IMR-90 (cell line): ENCODE results near the gene ANO8. TPM values are rescaled to one million over a fixed set of nuclear protein-coding genes. Genes with fewer than 3 reads are reported as not detected.
A peak's percentile ranks its signal among the peaks of the same experiment; 100 is the strongest.

Source experiments
- ATAC-seq: fragments of 200-7000 bp; cut with Tn5 transposase; 2 replicates; pipeline ENCODE4 v1.9.1; 2020; ENCODE audit warnings: low read depth, mild to moderate bottlenecking, moderate library complexity
- BruUV-seq: library from RNA; stranded (reverse); fragments of 400-500 nt; replicated peaks from 2 replicates; lab custom pipeline; 2021; lab: Mats Ljungman, UMichigan
- CTCF ChIA-PET: fragments of 300-600 bp; formaldehyde crosslinking; extraction: SDS; loops from one replicate; lab custom pipeline; 2021; ENCODE audit warnings: antibody characterized with exemption; lab: Yijun Ruan, JAX
- POLR2A ChIA-PET: fragments of 300-600 bp; sonication (Branson Sonifier 250); formaldehyde crosslinking; loops from one replicate; lab custom pipeline; 2022; ENCODE audit warnings: antibody characterized with exemption; ENCODE audit not compliant: unreplicated experiment; lab: Charles Lee
- DNase-seq: peaks from one replicate; pipeline ENCODE4 v3.0.0; 2013
- H2AFZ ChIP-seq: replicated peaks from 2 replicates; pipeline ENCODE3; 2013; ENCODE audit warnings: low read length, mild to moderate bottlenecking; ENCODE audit not compliant: poor library complexity
- H2AK5ac ChIP-seq: 2 replicates; pipeline ENCODE4 v1.6.1; 2013; ENCODE audit warnings: low read depth, low read length, inconsistent platforms
- H2AK9ac ChIP-seq: replicated peaks from 2 replicates; pipeline ENCODE3; 2013; ENCODE audit warnings: mild to moderate bottlenecking, low read depth, low read length, moderate library complexity; ENCODE audit not compliant: poor library complexity
- H2BK120ac ChIP-seq: 2 replicates; pipeline ENCODE4 v1.6.1; 2013; ENCODE audit warnings: low read depth, low read length, inconsistent platforms
- H2BK15ac ChIP-seq: 3 replicates; pipeline ENCODE4 v1.6.1; 2013; ENCODE audit warnings: low read depth, low read length, inconsistent platforms
- H2BK20ac ChIP-seq: 2 replicates; pipeline ENCODE4 v1.6.1; 2013; ENCODE audit warnings: low read depth, mild to moderate bottlenecking, inconsistent platforms, low read length, moderate library complexity
- H2BK5ac ChIP-seq: 2 replicates; pipeline ENCODE4 v1.6.1; 2013; ENCODE audit warnings: mild to moderate bottlenecking, low read depth, low read length, inconsistent platforms; ENCODE audit not compliant: poor library complexity, severe bottlenecking
- H3K14ac ChIP-seq: replicated peaks from 2 replicates; pipeline ENCODE4 v1.6.1; 2013; ENCODE audit warnings: low read depth, low read length, inconsistent platforms
- H3K18ac ChIP-seq: 2 replicates; pipeline ENCODE4 v1.6.1; 2013; ENCODE audit warnings: low read depth, low read length, control low read depth
- H3K23ac ChIP-seq: 2 replicates; pipeline ENCODE4 v1.6.1; 2013; ENCODE audit warnings: low read depth, low read length, inconsistent platforms
- H3K27ac ChIP-seq: 2 replicates; pipeline ENCODE4 v1.5.1; 2013; ENCODE audit warnings: mild to moderate bottlenecking, control low read depth, low read length; ENCODE audit not compliant: insufficient read depth
- H3K27me3 ChIP-seq: 2 replicates; pipeline ENCODE4 v1.6.1; 2013; ENCODE audit warnings: low read length; ENCODE audit not compliant: control insufficient read depth, insufficient read depth
- H3K36me3 ChIP-seq: 2 replicates; pipeline ENCODE4 v1.6.1; 2013; ENCODE audit warnings: low read length, mixed read lengths; ENCODE audit not compliant: control insufficient read depth, insufficient read depth
- H3K4ac ChIP-seq: 2 replicates; pipeline ENCODE4 v1.6.1; 2013; ENCODE audit warnings: low read depth, low read length, inconsistent platforms
- H3K4me1 ChIP-seq: 2 replicates; pipeline ENCODE4 v1.6.1; 2013; ENCODE audit warnings: low read length, mixed read lengths; ENCODE audit not compliant: control insufficient read depth, insufficient read depth
- H3K4me2 ChIP-seq: 2 replicates; pipeline ENCODE4 v1.6.1; 2013; ENCODE audit warnings: low read depth, mild to moderate bottlenecking, control low read depth, low read length, moderate library complexity
- H3K4me3 ChIP-seq: 2 replicates; pipeline ENCODE4 v1.5.1; 2013; ENCODE audit warnings: low read depth, mild to moderate bottlenecking, control low read depth, low read length, moderate library complexity; ENCODE audit not compliant: insufficient read depth
- H3K56ac ChIP-seq: 2 replicates; pipeline ENCODE4 v1.6.1; 2013; ENCODE audit warnings: low read length, inconsistent platforms; ENCODE audit not compliant: insufficient read depth; ENCODE audit errors: extremely low read depth
- H3K79me1 ChIP-seq, 2 experiments: 2 replicates each; pipeline ENCODE4 v1.6.1; 2013; ENCODE audit warnings: low read length in 2 of 2, inconsistent platforms in 1 of 2, low read depth in 1 of 2
- H3K9ac ChIP-seq: 2 replicates; pipeline ENCODE4 v1.6.1; 2013; ENCODE audit warnings: low read depth, low read length, control low read depth
- H3K9me1 ChIP-seq: 2 replicates; pipeline ENCODE4 v1.6.1; 2013; ENCODE audit warnings: low read length, inconsistent platforms; ENCODE audit not compliant: insufficient read depth
- H3K9me3 ChIP-seq: 2 replicates; pipeline ENCODE4 v1.6.1; 2013; ENCODE audit warnings: low read length; ENCODE audit not compliant: control insufficient read depth, insufficient read depth
- H4K20me1 ChIP-seq: 2 replicates; pipeline ENCODE4 v1.6.1; 2013; ENCODE audit warnings: low read length, inconsistent platforms; ENCODE audit not compliant: insufficient read depth
- H4K5ac ChIP-seq: 2 replicates; pipeline ENCODE4 v1.6.1; 2013; ENCODE audit warnings: mild to moderate bottlenecking, low read depth, low read length, control low read depth
- H4K8ac ChIP-seq, 2 experiments: 2 replicates each; pipeline ENCODE4 v1.6.1; 2013; ENCODE audit warnings: low read depth in 2 of 2, low read length in 2 of 2, control low read depth in 1 of 2, inconsistent platforms in 1 of 2
- H4K91ac ChIP-seq: 2 replicates; pipeline ENCODE4 v1.6.1; 2013; ENCODE audit warnings: low read depth, low read length, inconsistent platforms; ENCODE audit not compliant: insufficient read depth
- BHLHE40 ChIP-seq: fragments of 150-350 bp; IDR thresholded peaks from 2 replicates; pipeline ENCODE4 v1.6.1; 2016; ENCODE audit warnings: mild to moderate bottlenecking, low read depth, low read length
- CEBPB ChIP-seq: IDR thresholded peaks from 2 replicates; pipeline ENCODE4 v1.6.1; 2012; ENCODE audit warnings: low read depth, low read length, improper control_type of control experiment
- CHD1 ChIP-seq: IDR thresholded peaks from 2 replicates; pipeline ENCODE4 v1.6.1; 2012; ENCODE audit warnings: low read depth, low read length, improper control_type of control experiment
- CTCF ChIP-seq: conservative IDR thresholded peaks from 2 replicates; pipeline ENCODE4 v1.5.1; 2012; ENCODE audit warnings: mild to moderate bottlenecking, low read depth, low read length, improper control_type of control experiment
- ELK1 ChIP-seq: fragments of 150-350 bp; IDR thresholded peaks from 2 replicates; pipeline ENCODE4 v1.6.1; 2016; ENCODE audit warnings: low read depth, mild to moderate bottlenecking, low read length, moderate library complexity, borderline replicate concordance
- FOS ChIP-seq: fragments of 150-350 bp; IDR thresholded peaks from 2 replicates; pipeline ENCODE4 v1.6.1; 2016; ENCODE audit warnings: low read depth, low read length
- MAFK ChIP-seq: IDR thresholded peaks from 2 replicates; pipeline ENCODE4 v1.6.1; 2012; ENCODE audit warnings: low read depth, low read length, improper control_type of control experiment
- MAZ ChIP-seq: IDR thresholded peaks from 2 replicates; pipeline ENCODE4 v1.6.1; 2012; ENCODE audit warnings: low read depth, mild to moderate bottlenecking, low read length, improper control_type of control experiment, moderate library complexity, borderline replicate concordance
- MXI1 ChIP-seq: IDR thresholded peaks from 2 replicates; pipeline ENCODE4 v1.6.1; 2012; ENCODE audit warnings: low read depth, mild to moderate bottlenecking, low read length, moderate library complexity, borderline replicate concordance
- NFE2L2 ChIP-seq: fragments of 150-350 bp; IDR thresholded peaks from 2 replicates; pipeline ENCODE4 v1.6.1; 2016; ENCODE audit warnings: low read depth, mild to moderate bottlenecking, low read length
- POLR2A ChIP-seq: IDR thresholded peaks from 2 replicates; pipeline ENCODE4 v1.6.1; 2012; ENCODE audit warnings: mild to moderate bottlenecking, low read depth, low read length
- RAD21 ChIP-seq: IDR thresholded peaks from 2 replicates; pipeline ENCODE4 v1.6.1; 2012; ENCODE audit warnings: low read length, improper control_type of control experiment
- RCOR1 ChIP-seq: IDR thresholded peaks from 2 replicates; pipeline ENCODE4 v1.6.1; 2012; ENCODE audit warnings: mild to moderate bottlenecking, low read length, improper control_type of control experiment; ENCODE audit not compliant: insufficient replicate concordance
- RFX5 ChIP-seq: IDR thresholded peaks from 2 replicates; pipeline ENCODE4 v1.8.0; 2012; ENCODE audit warnings: low read depth, mild to moderate bottlenecking, low read length, moderate library complexity
- SMC3 ChIP-seq: fragments of 150-350 bp; IDR thresholded peaks from 2 replicates; pipeline ENCODE4 v1.6.1; 2016; ENCODE audit warnings: low read depth, mild to moderate bottlenecking, antibody characterized with exemption, low read length, moderate library complexity
- USF2 ChIP-seq: fragments of 150-350 bp; IDR thresholded peaks from 2 replicates; pipeline ENCODE4 v1.6.1; 2017; ENCODE audit warnings: mild to moderate bottlenecking, antibody characterized with exemption, low read length, low read depth
- WGBS, 2 experiments: methylation state at CpG; one replicate each; pipeline versions ENCODE4 v1.1.5 to v1.1.7; 2013; ENCODE audit warnings: missing lambda C conversion rate in 2 of 2; ENCODE audit not compliant: insufficient read length in 1 of 2; ENCODE audit errors: extremely low coverage in 2 of 2; 5-methylcytosine and 5-hydroxymethylcytosine counted together
- dilution Hi-C: fragments of 300-500 bp; cut with HindIII; formaldehyde crosslinking; loops from one replicate; pipeline ENCODE4 v1.14.3; 2018; ENCODE audit warnings: low sequenced_read_pairs; ENCODE audit not compliant: unreplicated experiment
- in situ Hi-C: fragments of 300-500 bp; cut with MboI; formaldehyde crosslinking; loops from 3 replicates; pipeline ENCODE4 v1.14.3; 2019; ENCODE audit warnings: low sequenced_read_pairs, inconsistent platforms, mixed read lengths
- intact Hi-C: fragments of 100-400 bp; cut with micrococcal nuclease; formaldehyde crosslinking; loops from 2 replicates; pipeline ENCODE4 v1.10.0; 2022
- polyA plus RNA-seq, 3 experiments: library from polyadenylated mRNA; depleted of rRNA; stranded (reverse); fragments of >200 nt; gene quantifications; 2 replicates each; pipeline ENCODE4 v1.2.3, GENCODE V29; 2012; ENCODE audit warnings: low replicate concordance in 1 of 3
- total RNA-seq: library from RNA; depleted of rRNA; stranded (reverse); fragments of >200 nt; gene quantifications from 2 replicates; pipeline ENCODE4 v1.2.3, GENCODE V29; 2012

The ANO8 gene
- total and polyA plus RNA-seq, 2 of the 4 experiments (the other 2 are of a cell fraction): 1.6 to 5.6 TPM

- ChIA-PET CTCF (no interaction called here), POLR2A (no interaction called here)
- Histone ChIP-seq H2AFZ (peak overlapping the region; percentile 95), H4K91ac (peak overlapping the region; percentile 52), H2BK120ac (peak overlapping the region; percentile 53; the same call in 1 of the 2 replicates), H3K9me3 (no peaks in the 10 kb centered on the region), H2AK5ac (peak overlapping the region; percentile 94), H3K9me1 (peaks cover 18% of the 10 kb centered on the region), H3K9ac (peak overlapping the region; percentile 67), H3K27ac (peak overlapping the region; percentile 60), H3K4me1 (peaks cover 12% of the 10 kb centered on the region), H4K5ac (peak overlapping the region; percentile 57), H3K23ac (peak overlapping the region; percentile 96), H3K18ac (no peak overlapping the region), H3K4ac (peak overlapping the region; percentile 67), H3K14ac (peak overlapping the region; percentile 95), H2BK15ac (no peak overlapping the region), H4K8ac (peak overlapping the region; percentile 20 to 92; a peak in 2 of 4 replicates), H3K4me2 (peak overlapping the region; percentile 98), H3K4me3 (peak overlapping the region; percentile 60), H3K56ac (peak overlapping the region; percentile 59; the same call in 1 of the 2 replicates), H3K36me3 (peaks cover 21% of the 10 kb centered on the region), H3K79me1 (peaks cover 34 to 75% of the 10 kb centered on the region in 2 experiments), H2AK9ac (peak overlapping the region; percentile 100), H4K20me1 (peaks cover 29% of the 10 kb centered on the region), H2BK5ac (peak overlapping the region; percentile 69), H2BK20ac (0 out of 2 replicates have a peak overlapping the region, but pooled peaks have one; percentile 23), H3K27me3 (no peaks in the 10 kb centered on the region)
- no peak for ATAC-seq
- in situ Hi-C loops (no loop called here), dilution Hi-C loops (no loop called here), intact Hi-C loops (loop anchor here (1.0 kb wide), 1 partner anchor 24 kb away; the partner anchor contains the start of gene ANO8)
- WGBS, 2 experiments: 8% methylated on average over 3 of the region's 23 CpGs; no CpG with 5 or more reads in 1 of the 2 experiments
- DNase-seq: no peak
- BruUV-seq: no TSS peak
- no peak for TF ChIP-seq RAD21
- TF ChIP-seq MAFK: no peak
- no peak for TF ChIP-seq POLR2A
- no peak for TF ChIP-seq MAZ
- TF ChIP-seq BHLHE40: no peak
- no peak for TF ChIP-seq USF2
- TF ChIP-seq NFE2L2: no peak
- no peak for TF ChIP-seq CHD1
- TF ChIP-seq FOS: no peak
- TF ChIP-seq CEBPB: no peak
- no peak for TF ChIP-seq CTCF
- TF ChIP-seq RFX5: no peak
- TF ChIP-seq ELK1: no peak
- no peak for TF ChIP-seq RCOR1
- no peak for TF ChIP-seq SMC3
- TF ChIP-seq MXI1: no peak
Measured at GRCh38 chr19:17309965-17310461, 24.6 kb downstream of the ANO8 start.
